22Rv1 (cell line): ENCODE data around the gene PRG3.

ENCODE experiments used
- H3K27ac ChIP-seq: fragments of 450-650 bp; 2 replicates; pipeline ENCODE4 v1.5.1; 2017
- ZFX ChIP-seq: fragments of 450-650 bp; IDR thresholded peaks from 2 replicates; pipeline ENCODE4 v1.6.1; 2017; ENCODE audit warnings: antibody characterized with exemption, borderline replicate concordance
- TF ChIP-seq, protein P1 (sequence below): fragments of 450-650 bp; IDR thresholded peaks from 2 replicates; pipeline ENCODE4 v1.5.1; 2017; ENCODE audit warnings: mild to moderate bottlenecking

PRG3 gene

GRCh38 chr11:57417056-57417455 lies 36.1 kb upstream of the PRG3 start:
- no peak overlapping the region for H3K27ac ChIP-seq
- TF ChIP-seq, protein P1, sequence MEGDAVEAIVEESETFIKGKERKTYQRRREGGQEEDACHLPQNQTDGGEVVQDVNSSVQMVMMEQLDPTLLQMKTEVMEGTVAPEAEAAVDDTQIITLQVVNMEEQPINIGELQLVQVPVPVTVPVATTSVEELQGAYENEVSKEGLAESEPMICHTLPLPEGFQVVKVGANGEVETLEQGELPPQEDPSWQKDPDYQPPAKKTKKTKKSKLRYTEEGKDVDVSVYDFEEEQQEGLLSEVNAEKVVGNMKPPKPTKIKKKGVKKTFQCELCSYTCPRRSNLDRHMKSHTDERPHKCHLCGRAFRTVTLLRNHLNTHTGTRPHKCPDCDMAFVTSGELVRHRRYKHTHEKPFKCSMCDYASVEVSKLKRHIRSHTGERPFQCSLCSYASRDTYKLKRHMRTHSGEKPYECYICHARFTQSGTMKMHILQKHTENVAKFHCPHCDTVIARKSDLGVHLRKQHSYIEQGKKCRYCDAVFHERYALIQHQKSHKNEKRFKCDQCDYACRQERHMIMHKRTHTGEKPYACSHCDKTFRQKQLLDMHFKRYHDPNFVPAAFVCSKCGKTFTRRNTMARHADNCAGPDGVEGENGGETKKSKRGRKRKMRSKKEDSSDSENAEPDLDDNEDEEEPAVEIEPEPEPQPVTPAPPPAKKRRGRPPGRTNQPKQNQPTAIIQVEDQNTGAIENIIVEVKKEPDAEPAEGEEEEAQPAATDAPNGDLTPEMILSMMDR = no peak
- TF ChIP-seq ZFX = no peak

DNA sequence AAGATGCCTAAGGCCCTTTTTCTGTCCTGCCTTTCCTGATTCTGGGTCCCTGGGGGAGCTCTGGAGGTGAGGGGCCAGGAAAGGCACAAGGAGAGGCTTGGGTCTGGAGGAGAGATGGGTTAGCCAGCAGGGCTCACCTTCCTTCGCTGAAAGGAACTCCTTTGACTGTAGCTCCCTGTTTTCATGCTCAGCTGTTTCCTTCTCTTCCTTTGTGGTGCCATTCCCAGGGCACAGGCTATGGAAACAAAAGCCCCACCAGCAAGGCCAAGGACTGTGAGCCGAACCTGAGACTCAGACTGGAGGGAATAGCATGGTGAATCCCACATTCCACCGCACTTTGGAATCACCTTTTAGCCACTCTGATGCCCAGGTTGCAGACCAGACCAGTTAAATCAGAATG lies 35.5 kb upstream of the PRG3 start:
- no peak for TF ChIP-seq ZFX
- TF ChIP-seq, protein P1 = no peak
- no peak overlapping the region for H3K27ac ChIP-seq

DNA sequence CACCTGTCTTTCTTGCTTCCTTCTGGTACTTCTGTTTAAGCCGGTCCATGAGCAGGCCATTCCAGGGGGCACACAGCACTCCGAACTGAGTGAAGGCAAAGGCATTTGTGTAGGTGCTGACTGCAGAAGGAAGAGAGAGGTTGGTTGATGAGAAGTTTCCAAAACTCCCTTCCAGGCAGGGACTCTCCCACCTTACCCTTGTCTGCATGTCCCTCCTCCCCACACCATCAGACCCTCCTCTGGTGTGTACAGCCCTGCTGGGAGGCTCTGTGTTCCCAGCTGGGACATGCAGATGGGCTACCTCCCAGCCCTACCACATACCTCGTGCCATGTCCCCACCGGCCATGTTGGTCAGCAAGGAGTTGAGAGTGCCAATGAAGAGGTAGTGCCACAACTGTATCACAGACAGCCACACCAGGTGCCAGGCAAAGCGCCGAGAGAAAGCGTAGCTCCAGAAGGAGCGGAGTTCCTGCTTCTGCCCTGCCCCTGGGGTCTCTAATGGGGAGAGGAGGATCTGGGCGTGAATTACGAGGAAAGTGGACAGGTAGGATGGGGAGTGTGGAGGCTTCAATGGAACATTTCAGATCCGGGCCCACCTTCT lies 33.8 kb upstream of the PRG3 start:
- H3K27ac ChIP-seq = no peak overlapping the region
- no peak for TF ChIP-seq ZFX
- TF ChIP-seq, protein P1 = no peak

- no peak overlapping the region for H3K27ac ChIP-seq
- TF ChIP-seq, protein P1 = no peak
- TF ChIP-seq ZFX = no peak
Measured at GRCh38 chr11:57413681-57414080, 32.7 kb upstream of the PRG3 start.

DNA sequence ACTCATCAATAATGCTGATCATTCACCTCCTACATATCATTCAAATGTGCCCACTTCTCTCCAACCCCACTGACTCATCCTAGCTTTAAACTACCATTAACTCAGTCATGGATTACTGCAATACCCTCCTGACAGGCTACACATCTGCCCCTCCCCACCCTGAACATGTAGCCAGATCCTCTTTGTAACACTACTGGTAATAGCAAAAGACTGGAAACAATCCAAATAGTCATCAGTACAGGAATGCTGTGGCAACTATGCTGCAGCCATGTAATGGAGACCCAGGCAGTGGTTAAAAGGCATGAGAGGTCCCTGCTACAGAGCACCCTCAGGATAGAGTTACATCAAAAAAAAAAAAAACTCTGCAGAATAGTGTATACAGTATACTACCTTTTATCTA lies 29.3 kb upstream of the PRG3 start:
- no peak overlapping the region for H3K27ac ChIP-seq
- TF ChIP-seq, protein P1 = no peak
- no peak for TF ChIP-seq ZFX

- TF ChIP-seq, protein P1 = no peak
- no peak for TF ChIP-seq ZFX
- H3K27ac ChIP-seq = no peak overlapping the region
Measured at GRCh38 chr11:57409321-57410100, 28.6 kb upstream of the PRG3 start.

DNA sequence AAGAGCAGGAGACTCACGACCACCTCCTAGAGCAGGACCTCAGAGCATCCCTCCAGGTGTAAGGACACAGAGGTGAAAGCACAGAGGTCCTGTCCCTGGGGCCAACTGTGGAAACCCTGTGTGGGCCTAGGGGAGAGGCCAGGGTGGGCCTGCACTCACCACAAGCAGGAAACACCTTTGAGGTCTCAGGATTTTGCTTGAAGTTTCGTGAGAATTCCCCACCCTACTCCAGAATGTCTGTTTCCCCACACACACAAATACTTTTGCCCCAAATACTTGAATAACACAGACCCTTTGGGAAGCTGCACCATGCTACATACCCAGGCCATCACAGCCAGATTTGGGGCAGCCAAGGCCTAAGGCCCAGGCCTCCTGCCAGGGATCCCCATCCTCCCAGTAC lies 27.8 kb upstream of the PRG3 start:
- TF ChIP-seq, protein P1 = no peak
- no peak for TF ChIP-seq ZFX
- no peak overlapping the region for H3K27ac ChIP-seq
